ENCODE data around the gene MRM3.
"Not testable (repeated sequence)": the region's sequence is repeated elsewhere in the genome, so short reads cannot be mapped to it uniquely, and the experiment has no call there.

MRM3 gene

GRCh38 chr17:755319-755961, 26.7 kb upstream of the MRM3 start:
- DNase-seq = not testable (repeated sequence)

DNA sequence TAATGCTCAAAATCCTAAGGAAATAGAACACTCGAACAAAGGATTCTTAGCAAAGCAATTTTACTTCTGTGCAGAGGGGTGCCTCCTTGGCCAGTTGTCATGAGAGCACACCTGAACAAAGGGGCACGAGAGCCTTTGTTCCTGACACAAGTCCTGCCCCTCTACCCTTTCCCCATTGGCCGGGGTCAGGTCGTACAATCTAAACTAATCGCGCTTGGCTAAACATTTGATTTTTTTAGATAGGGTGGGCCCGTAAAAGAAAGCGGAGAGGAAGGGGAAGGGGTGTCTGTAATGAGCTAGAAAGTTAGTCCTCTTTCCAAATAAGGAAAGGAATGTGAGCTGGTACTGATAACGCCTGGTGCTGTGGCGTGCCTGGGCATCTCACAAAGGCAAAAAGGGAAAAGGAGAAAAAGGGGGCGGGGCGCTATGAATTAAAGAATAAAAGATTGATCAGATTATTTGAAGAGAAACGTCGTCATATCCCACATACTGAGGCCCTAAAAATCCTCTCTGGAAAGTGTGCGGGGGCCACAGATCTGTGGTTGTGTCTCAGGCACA, 26.1 kb upstream of the MRM3 start:
- DNase-seq = not testable (repeated sequence)

GRCh38 chr17:759964-760363, 22.2 kb upstream of the MRM3 start:
- DNase-seq = no peak

- DNase-seq = no peak
Observed at GRCh38 chr17:760371-760770, 21.8 kb upstream of the MRM3 start.

DNA sequence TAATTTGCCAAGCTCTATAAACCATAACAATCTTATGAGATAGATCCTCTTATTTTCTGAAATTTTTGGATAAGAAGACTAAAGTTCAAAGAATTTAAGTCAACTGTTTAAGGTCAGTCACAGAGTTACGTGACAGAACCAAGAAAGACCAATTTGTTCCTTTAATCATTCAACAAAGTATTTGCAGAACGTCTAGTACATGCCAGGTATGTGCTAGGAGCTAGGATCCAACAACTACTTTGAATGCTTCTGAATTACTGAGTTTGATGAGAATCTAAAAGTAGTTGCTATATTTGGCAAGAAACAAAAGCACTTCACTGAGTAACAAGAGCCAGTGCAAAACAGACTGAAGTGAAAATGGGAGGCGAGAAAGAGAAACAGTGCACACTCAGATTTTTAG, 15.1 kb upstream of the MRM3 start:
- DNase-seq = no peak

GRCh38 chr17:773016-773415, 9.1 kb upstream of the MRM3 start:
- no peak for DNase-seq

DNA sequence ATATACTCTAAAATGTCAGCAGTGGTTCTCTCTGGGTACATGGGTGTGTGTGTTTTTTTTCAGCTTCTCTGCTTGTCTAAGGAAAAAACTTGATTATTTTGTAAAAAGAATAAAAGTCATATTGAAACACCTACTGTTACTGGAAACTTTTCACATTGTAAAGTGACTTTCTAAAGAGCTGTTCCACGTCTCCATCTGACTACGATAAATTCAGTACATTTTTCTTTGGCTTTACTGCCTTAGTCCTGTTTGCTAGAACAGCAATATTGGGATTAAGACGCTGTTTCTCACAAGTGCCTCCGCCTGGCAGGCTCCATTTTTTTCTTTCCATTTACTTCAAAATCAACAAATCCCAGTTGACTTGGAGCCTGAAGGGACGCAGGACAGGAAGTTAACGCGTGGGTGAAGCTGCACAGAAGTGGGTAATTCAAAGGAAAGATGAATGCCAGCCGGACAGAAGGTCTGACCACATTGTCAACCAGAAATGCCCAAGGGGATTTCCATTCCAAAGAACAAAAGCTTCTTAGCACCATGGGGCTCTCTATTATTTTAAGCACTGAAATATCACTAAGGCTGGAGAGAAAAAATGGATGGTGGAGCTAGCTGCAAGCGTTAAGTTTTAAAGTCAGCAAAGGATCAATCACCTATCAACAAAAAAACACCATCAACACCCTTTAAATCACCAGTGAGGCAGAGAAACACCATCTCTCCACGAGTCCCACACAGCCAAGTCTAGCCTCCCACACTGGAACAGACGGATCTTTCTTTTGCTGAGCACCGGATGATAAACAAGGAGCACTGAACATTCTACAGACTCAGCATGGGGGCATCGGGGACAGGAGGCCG, 8.5 kb upstream of the MRM3 start:
- DNase-seq = no peak

DNA sequence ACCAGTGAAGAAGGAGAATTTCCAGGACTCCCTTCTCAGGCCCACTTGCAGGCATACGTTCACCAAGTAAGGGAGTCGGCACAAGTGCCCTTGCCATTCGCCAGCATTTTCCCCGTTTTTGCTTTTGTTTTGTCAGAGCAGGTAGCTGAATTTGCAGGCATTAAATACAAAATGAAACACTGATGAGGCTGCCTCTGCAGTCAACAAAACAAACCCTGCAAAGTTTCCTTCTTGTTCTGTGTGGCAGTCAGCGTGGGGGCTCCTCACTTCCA, 7.9 kb upstream of the MRM3 start:
- no peak for DNase-seq

GRCh38 chr17:778096-778495, 4.1 kb upstream of the MRM3 start:
- DNase-seq = no peak

DNA sequence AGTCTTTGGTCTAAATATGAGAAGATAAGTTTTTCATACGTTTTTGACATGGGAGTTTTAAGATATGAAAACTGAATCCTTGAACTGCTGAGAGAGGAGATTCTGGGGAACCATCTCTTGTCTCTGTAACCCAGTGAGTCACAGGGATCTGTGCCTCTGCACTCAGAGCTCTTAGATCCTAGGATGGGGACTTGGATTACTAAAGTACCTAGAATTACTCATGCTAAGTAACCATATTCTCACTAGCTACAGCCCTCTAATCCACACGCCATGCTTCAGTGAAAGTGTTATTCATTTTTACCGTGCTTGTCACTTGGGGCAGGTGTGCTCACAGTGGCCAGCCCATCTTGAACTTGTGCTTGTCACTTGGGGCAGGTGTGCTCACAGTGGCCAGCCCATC, 2.0 kb downstream of the MRM3 start:
- peak; percentile 54 for DNase-seq

DNA sequence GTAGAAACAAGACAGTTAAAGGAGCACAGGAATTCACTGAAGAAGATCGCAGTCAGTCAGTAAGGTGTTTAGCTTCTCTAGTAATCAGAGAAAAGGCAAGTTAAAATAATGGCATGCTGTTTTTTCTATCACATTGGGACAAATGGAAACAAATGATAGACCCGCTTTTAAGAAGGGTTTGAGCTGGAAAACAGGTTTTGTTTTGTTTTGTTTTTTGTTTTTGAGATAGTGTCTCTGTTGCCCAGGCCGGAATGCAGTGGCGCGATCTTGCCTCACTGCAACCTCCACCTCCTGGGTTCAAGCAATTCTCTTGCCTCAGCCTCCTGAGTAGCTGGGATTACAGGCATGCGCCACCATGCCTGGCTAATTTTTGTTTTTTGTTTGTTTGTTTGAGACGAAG, 3.7 kb downstream of the MRM3 start:
- DNase-seq = not testable (repeated sequence)

DNA sequence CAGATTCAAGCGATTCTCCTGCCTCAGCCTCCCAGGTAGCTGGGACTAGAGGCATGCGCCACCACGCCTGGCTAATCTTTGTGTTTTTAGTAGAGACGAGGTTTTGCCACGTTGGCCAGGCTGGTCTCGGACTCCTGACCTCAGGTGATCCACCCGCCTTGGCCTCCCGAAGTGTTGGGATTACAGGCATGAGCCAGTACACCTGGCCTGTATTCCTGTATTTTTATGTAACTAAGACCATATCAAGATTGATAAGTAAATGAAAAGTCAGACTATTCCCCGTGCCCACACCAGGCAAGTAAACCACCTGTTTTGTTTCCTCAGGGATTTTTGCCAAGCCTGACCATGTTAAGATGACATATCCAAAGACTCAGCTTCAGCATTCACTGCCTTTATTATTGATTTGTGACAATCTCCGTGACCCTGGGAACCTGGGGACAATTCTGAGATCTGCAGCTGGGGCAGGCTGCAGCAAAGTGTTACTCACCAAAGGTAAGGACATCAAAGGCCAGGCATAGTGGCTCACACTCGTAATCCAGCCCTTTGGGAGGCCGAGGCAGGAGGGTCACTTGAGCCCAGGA, 5.6 kb downstream of the MRM3 start:
- no peak for DNase-seq

DNA sequence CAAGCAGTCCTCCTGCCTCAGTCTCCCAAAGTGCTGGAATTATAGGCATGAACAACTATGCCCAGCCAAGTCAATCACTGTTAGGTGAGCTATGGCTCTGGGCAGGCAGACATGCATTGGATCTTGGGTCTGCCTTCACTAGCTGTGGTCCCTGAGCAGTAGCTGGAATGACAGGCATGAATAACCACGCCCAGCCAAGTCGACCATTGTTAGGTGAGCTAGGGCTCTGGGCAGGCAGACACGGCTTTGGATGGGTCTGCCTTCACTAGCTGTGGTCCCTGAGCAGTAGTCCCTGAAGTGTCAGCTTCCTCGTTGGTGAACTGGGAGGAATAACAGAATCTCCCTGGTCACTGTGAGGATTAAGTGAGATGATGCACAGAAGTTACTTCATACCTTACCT, 6.4 kb downstream of the MRM3 start:
- no peak for DNase-seq

GRCh38 chr17:789160-789840, 7.1 kb downstream of the MRM3 start:
- DNase-seq = no peak

- DNase-seq = not testable (repeated sequence)
Observed at GRCh38 chr17:789931-790873, 8.0 kb downstream of the MRM3 start.

DNA sequence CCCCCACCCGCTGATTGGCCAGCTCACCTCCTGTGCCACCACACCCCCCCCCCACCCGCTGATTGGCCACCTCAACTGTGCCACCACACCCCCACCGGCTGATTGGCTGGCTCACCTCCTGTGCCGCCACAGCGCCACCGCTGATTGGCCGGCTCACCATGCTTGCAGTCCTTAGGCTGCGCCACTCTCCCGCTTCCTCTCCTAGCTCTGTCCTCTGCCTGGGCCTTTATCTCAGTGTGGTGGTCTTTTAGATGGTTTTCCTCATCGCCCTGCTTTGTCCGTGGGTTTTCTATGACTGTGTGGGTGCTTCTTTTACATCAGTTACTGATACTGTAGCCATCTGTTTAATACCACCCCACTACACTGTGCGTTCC, 8.7 kb downstream of the MRM3 start:
- DNase-seq = not testable (repeated sequence)

GRCh38 chr17:791829-792228, 9.7 kb downstream of the MRM3 start:
- DNase-seq = no peak

GRCh38 chr17:792277-792676, 10.1 kb downstream of the MRM3 start:
- DNase-seq = peak; percentile 40

GRCh38 chr17:794876-795275, 12.7 kb downstream of the MRM3 start:
- peak; percentile 84 for DNase-seq

DNA sequence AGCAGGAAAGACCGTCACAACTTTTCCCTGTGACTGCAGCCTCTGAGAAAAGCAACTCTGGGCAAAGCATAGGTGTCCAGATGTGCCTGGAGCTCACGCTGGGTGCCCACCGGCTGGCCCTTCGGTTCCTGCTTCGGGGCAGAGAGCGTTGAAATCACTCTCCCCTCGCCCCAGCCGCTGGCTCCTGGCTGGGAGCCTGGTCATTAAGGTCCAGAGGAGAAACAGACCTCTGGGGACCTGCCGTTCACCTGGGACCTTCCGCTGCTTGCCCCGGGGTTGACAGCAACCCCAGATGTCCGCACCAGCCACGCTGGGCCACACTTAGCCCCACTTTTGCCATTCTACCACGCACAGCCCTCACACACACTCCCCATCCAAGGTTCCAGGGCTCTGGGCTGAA, 13.1 kb downstream of the MRM3 start:
- DNase-seq = no peak

DNA sequence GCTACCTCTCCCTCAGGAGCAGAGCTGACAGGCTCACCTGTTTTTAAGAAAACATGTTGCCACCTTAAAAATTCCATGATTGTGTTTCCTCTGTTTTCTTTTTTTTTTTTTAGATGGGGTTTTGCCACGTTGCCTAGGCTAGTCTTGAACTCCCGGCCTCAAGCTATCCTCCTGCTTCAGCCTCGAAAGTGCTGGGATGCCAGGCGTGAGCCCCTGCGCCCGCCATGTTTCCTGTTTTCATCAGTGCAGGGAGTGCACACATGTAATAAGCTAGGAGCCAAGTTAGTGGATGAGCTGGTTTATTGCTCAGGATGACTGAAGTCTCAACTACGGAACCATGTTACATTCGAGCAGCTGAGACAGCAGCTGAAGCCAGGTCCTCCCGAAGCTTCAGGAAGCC, 13.6 kb downstream of the MRM3 start:
- no peak for DNase-seq

- no peak for DNase-seq
Observed at GRCh38 chr17:796609-797008, 14.5 kb downstream of the MRM3 start.
